ENCODE data around the gene IFNAR1. TPM values are rescaled to one million over a fixed set of nuclear protein-coding genes. Genes with fewer than 3 reads are reported as not detected.

Gene IFNAR1
- polyA plus RNA-seq, 1 donor from 2014 or later: 15.5 TPM

- Histone ChIP-seq H3K4me2 (ENCODE audit: low read length) (no peak overlapping the region), H3K79me2 (replicated peaks; ENCODE audit: insufficient read depth, low read length) (no peaks in the 10 kb centered on the region), H2AFZ (ENCODE audit: low read depth, low read length) (no peak overlapping the region), H3K27ac (ENCODE audit: low read length) (no peak overlapping the region), H3K27me3 (ENCODE audit: insufficient read depth, low read depth, low read length) (no peaks in the 10 kb centered on the region), H4K20me1 (ENCODE audit: insufficient read depth) (no peaks in the 10 kb centered on the region), H3K9ac (ENCODE audit: low read length) (no peak overlapping the region), H3F3A (ENCODE audit: insufficient read depth, low read length, poor library complexity, severe bottlenecking) (no peaks in the 10 kb centered on the region), H3K36me3 (ENCODE audit: insufficient read depth, low read length) (no peaks in the 10 kb centered on the region), H3K9me2 (ENCODE audit: insufficient read depth, low read length) (no peaks in the 10 kb centered on the region), H3K9me3 (ENCODE audit: low read length) (no peaks in the 10 kb centered on the region), H3K4me3 (ENCODE audit: low read length) (no peak overlapping the region)
- no peak for TF ChIP-seq POLR2AphosphoS5 (IDR thresholded peaks at IDR 0.05)
- no peak for TF ChIP-seq EP300 (conservative IDR thresholded peaks at IDR 0.05; ENCODE audit: poor library complexity, severe bottlenecking)
- TF ChIP-seq EZH2 (IDR thresholded peaks at IDR 0.05; ENCODE audit: borderline replicate concordance, insufficient read depth, low read length, poor library complexity, severe bottlenecking): no peak
- TF ChIP-seq TAF1 (IDR thresholded peaks at IDR 0.05; ENCODE audit: low read depth): no peak
These were observed 15.9 kb upstream of the IFNAR1 start for GRCh38 chr21:33308586-33309490.

- Histone ChIP-seq H4K20me1 (ENCODE audit: insufficient read depth) (no peaks in the 10 kb centered on the region), H3K9me3 (ENCODE audit: low read length) (no peaks in the 10 kb centered on the region), H3K9ac (ENCODE audit: low read length) (no peak overlapping the region), H3K9me2 (ENCODE audit: insufficient read depth, low read length) (no peaks in the 10 kb centered on the region), H3K4me2 (ENCODE audit: low read length) (no peak overlapping the region), H3K79me2 (replicated peaks; ENCODE audit: insufficient read depth, low read length) (no peaks in the 10 kb centered on the region), H3K27me3 (ENCODE audit: insufficient read depth, low read depth, low read length) (no peaks in the 10 kb centered on the region), H3K27ac (ENCODE audit: low read length) (no peak overlapping the region), H3K4me3 (ENCODE audit: low read length) (no peak overlapping the region), H2AFZ (ENCODE audit: low read depth, low read length) (no peak overlapping the region), H3F3A (ENCODE audit: insufficient read depth, low read length, poor library complexity, severe bottlenecking) (no peaks in the 10 kb centered on the region), H3K36me3 (ENCODE audit: insufficient read depth, low read length) (no peaks in the 10 kb centered on the region)
- TF ChIP-seq EP300 (conservative IDR thresholded peaks at IDR 0.05; ENCODE audit: poor library complexity, severe bottlenecking): no peak
- TF ChIP-seq, protein P1, sequence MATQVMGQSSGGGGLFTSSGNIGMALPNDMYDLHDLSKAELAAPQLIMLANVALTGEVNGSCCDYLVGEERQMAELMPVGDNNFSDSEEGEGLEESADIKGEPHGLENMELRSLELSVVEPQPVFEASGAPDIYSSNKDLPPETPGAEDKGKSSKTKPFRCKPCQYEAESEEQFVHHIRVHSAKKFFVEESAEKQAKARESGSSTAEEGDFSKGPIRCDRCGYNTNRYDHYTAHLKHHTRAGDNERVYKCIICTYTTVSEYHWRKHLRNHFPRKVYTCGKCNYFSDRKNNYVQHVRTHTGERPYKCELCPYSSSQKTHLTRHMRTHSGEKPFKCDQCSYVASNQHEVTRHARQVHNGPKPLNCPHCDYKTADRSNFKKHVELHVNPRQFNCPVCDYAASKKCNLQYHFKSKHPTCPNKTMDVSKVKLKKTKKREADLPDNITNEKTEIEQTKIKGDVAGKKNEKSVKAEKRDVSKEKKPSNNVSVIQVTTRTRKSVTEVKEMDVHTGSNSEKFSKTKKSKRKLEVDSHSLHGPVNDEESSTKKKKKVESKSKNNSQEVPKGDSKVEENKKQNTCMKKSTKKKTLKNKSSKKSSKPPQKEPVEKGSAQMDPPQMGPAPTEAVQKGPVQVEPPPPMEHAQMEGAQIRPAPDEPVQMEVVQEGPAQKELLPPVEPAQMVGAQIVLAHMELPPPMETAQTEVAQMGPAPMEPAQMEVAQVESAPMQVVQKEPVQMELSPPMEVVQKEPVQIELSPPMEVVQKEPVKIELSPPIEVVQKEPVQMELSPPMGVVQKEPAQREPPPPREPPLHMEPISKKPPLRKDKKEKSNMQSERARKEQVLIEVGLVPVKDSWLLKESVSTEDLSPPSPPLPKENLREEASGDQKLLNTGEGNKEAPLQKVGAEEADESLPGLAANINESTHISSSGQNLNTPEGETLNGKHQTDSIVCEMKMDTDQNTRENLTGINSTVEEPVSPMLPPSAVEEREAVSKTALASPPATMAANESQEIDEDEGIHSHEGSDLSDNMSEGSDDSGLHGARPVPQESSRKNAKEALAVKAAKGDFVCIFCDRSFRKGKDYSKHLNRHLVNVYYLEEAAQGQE (IDR thresholded peaks at IDR 0.05; ENCODE audit: borderline replicate concordance): no peak
These were observed 15.0 kb upstream of the IFNAR1 start for GRCh38 chr21:33309778-33310177.

DNA sequence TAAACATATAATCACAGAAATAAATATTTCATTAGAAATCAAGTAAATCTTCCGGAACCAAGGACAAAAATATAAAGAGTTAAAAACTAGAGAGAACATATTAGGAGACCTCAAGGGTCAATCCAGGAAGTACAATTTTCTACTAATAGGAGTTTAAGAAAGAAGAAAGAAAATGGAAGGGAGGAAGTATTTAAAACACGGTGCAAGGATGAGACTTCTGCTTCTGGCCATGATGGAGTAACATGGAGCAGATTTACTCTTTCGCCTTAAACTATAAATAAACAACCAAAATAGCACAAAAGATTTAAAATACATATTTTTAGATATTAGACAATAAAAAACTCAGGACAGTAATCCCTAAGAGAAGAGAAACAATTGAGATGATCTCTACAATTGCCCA is 12.6 kb upstream of the IFNAR1 start:
- Histone ChIP-seq H4K20me1 (ENCODE audit: insufficient read depth) (no peaks in the 10 kb centered on the region), H3K4me3 (ENCODE audit: low read length) (no peak overlapping the region), H3K36me3 (ENCODE audit: insufficient read depth, low read length) (no peaks in the 10 kb centered on the region), H3K4me2 (ENCODE audit: low read length) (no peak overlapping the region), H2AFZ (ENCODE audit: low read depth, low read length) (no peak overlapping the region), H3K27ac (ENCODE audit: low read length) (no peak overlapping the region), H3K9me3 (ENCODE audit: low read length) (no peaks in the 10 kb centered on the region), H3F3A (ENCODE audit: insufficient read depth, low read length, poor library complexity, severe bottlenecking) (no peaks in the 10 kb centered on the region), H3K9ac (ENCODE audit: low read length) (no peak overlapping the region), H3K9me2 (ENCODE audit: insufficient read depth, low read length) (no peaks in the 10 kb centered on the region), H3K27me3 (ENCODE audit: insufficient read depth, low read depth, low read length) (no peaks in the 10 kb centered on the region), H3K79me2 (replicated peaks; ENCODE audit: insufficient read depth, low read length) (no peaks in the 10 kb centered on the region)
- no peak for TF ChIP-seq EZH2 (IDR thresholded peaks at IDR 0.05; ENCODE audit: borderline replicate concordance, insufficient read depth, low read length, poor library complexity, severe bottlenecking)
- TF ChIP-seq, protein P1 (IDR thresholded peaks at IDR 0.05; ENCODE audit: borderline replicate concordance): no peak
- TF ChIP-seq SMC3 (conservative IDR thresholded peaks at IDR 0.05; ENCODE audit: poor library complexity): no peak
- no peak for TF ChIP-seq RAD21 (conservative IDR thresholded peaks at IDR 0.05)
- no peak for TF ChIP-seq EP300 (conservative IDR thresholded peaks at IDR 0.05; ENCODE audit: poor library complexity, severe bottlenecking)
- TF ChIP-seq POLR2AphosphoS5 (IDR thresholded peaks at IDR 0.05): no peak
- no peak for TF ChIP-seq MXI1 (conservative IDR thresholded peaks at IDR 0.05; ENCODE audit: poor library complexity, severe bottlenecking)
- no peak for TF ChIP-seq CTCF (IDR thresholded peaks at IDR 0.05; ENCODE audit: poor library complexity, severe bottlenecking)
- no peak for TF ChIP-seq TAF1 (IDR thresholded peaks at IDR 0.05; ENCODE audit: low read depth)
